K562 (cell line): Measurements from ENCODE around the gene NTPCR. TPM values are rescaled to one million over a fixed set of nuclear protein-coding genes. Genes with fewer than 3 reads are reported as not detected.

ENCODE experiments used
- ATAC-seq: fragments of 200-7000 bp; cut with Tn5 transposase; 3 replicates; pipeline ENCODE4 v1.9.1; 2020; ENCODE audit warnings: moderate library complexity
- BruUV-seq: library from RNA; stranded (reverse); fragments of 400-500 nt; replicated peaks from 2 replicates; lab custom pipeline; 2021; lab: Mats Ljungman, UMichigan
- CTCF ChIA-PET: fragments of 300-600 bp; formaldehyde crosslinking; extraction: SDS; loops from one replicate; lab custom pipeline; 2021; ENCODE audit warnings: low intra/inter-chr PET ratio; lab: Yijun Ruan, JAX
- POLR2A ChIA-PET: fragments of 300-600, 350-650 bp; sonication (Branson Sonifier 250); formaldehyde crosslinking; extraction: SDS; loops from one replicate; lab custom pipeline; 2021; ENCODE audit warnings: antibody characterized with exemption, inconsistent platforms; lab: Yijun Ruan, JAX
- DNase-seq, 4 experiments: peaks; one replicate each; pipeline versions ENCODE4 v3.0.0 to v3.0.0-alpha.2; 2011 to 2018; ENCODE audit warnings: low spot score in 3 of 4, mixed read lengths in 3 of 4; ENCODE audit errors: extremely low read depth in 1 of 4
- FAIRE-seq: peaks from 2 replicates; lab custom pipeline; 2011; peaks lifted over from hg19 to GRCh38; lab: Jason Lieb, UNC
- H2AFZ ChIP-seq: 2 replicates; pipeline ENCODE4 v1.6.0; 2011; ENCODE audit warnings: low read depth, low read length, control low read depth, inconsistent platforms
- H3K27ac ChIP-seq: fragments of 200-600 bp; 3 replicates; pipeline ENCODE4 v1.8.0; 2011; ENCODE audit warnings: low read depth, mild to moderate bottlenecking, control low read depth, inconsistent platforms, low read length, moderate library complexity, mixed read lengths; ENCODE audit errors: extremely low read depth
- H3K27me3 ChIP-seq, 2 experiments: fragments of 300-600 bp in 1 of 2; 2 replicates in 1 of 2; 3 replicates in 1 of 2; pipeline versions ENCODE4 v1.6.0 to v1.8.0; 2011; ENCODE audit warnings: inconsistent platforms in 2 of 2, low read length in 2 of 2, mild to moderate bottlenecking in 1 of 2, mixed read lengths in 1 of 2, moderate library complexity in 1 of 2; ENCODE audit not compliant: control insufficient read depth in 2 of 2, insufficient read depth in 2 of 2
- H3K36me3 ChIP-seq: fragments of 300-600 bp; 3 replicates; pipeline ENCODE4 v1.8.0; 2011; ENCODE audit warnings: mild to moderate bottlenecking, low read length, inconsistent platforms; ENCODE audit not compliant: control insufficient read depth, insufficient read depth
- H3K4me1 ChIP-seq, 2 experiments: fragments of 200-600 bp in 1 of 2; replicated peaks in 1 of 2; 2 replicates in 1 of 2; 3 replicates in 1 of 2; pipeline versions ENCODE4 v1.5.1 to v1.8.0; 2011; ENCODE audit warnings: inconsistent platforms in 2 of 2, low read length in 2 of 2, mild to moderate bottlenecking in 1 of 2, mixed read lengths in 1 of 2, moderate library complexity in 1 of 2; ENCODE audit not compliant: control insufficient read depth in 2 of 2, insufficient read depth in 2 of 2
- H3K4me2 ChIP-seq: 2 replicates; pipeline ENCODE4 v1.6.1; 2011; ENCODE audit warnings: low read length, control low read depth, inconsistent platforms, mixed read lengths; ENCODE audit not compliant: insufficient read depth
- H3K4me3 ChIP-seq: fragments of 200-600 bp; sonication (generic), shearing (Covaris generic); 2 replicates; pipeline ENCODE4 v1.5.1; 2016; ENCODE audit warnings: control low read depth, inconsistent platforms
- H3K79me2 ChIP-seq: fragments of 200-600 bp; 3 replicates; pipeline ENCODE4 v1.8.0; 2011; ENCODE audit warnings: low read length, inconsistent platforms; ENCODE audit not compliant: control insufficient read depth, insufficient read depth
- H3K9ac ChIP-seq, 2 experiments: 2 replicates each; pipeline versions ENCODE4 v1.6.0 to v1.6.1; 2011; ENCODE audit warnings: low read depth in 2 of 2, low read length in 2 of 2, control low read depth in 1 of 2, inconsistent platforms in 1 of 2, mild to moderate bottlenecking in 1 of 2, mixed read lengths in 1 of 2; ENCODE audit not compliant: insufficient read depth in 1 of 2
- H3K9me1 ChIP-seq: one replicate; pipeline ENCODE4 v1.6.0; 2011; ENCODE audit warnings: inconsistent platforms, mild to moderate bottlenecking, low read length, moderate library complexity; ENCODE audit not compliant: control insufficient read depth, insufficient read depth
- H3K9me3 ChIP-seq: replicated peaks from 2 replicates; pipeline ENCODE4 v1.5.1; 2011; ENCODE audit warnings: low read depth, low read length, inconsistent platforms; ENCODE audit not compliant: control insufficient read depth, insufficient read depth
- H4K20me1 ChIP-seq: replicated peaks from 2 replicates; pipeline ENCODE4 v1.6.1; 2011; ENCODE audit warnings: low read length, inconsistent platforms, mixed read lengths; ENCODE audit not compliant: control insufficient read depth, insufficient read depth
- HDAC8 ChIP-seq: fragments of 450-650 bp; IDR thresholded peaks from 2 replicates; pipeline ENCODE4 v1.6.1; 2016; ENCODE audit warnings: mild to moderate bottlenecking, missing genetic modification characterization, moderate library complexity, missing compliant biosample characterization
- HOXB6 ChIP-seq: fragments of 250-450 bp; sonication (Bioruptor Pico); IDR thresholded peaks from 2 replicates; pipeline ENCODE4 v1.5.1; 2022; ENCODE audit warnings: mild to moderate bottlenecking, borderline replicate concordance
- HSF4 ChIP-seq: fragments of 250-450 bp; sonication (Bioruptor Pico); IDR thresholded peaks from 2 replicates; pipeline ENCODE4 v2.1.2; 2022; ENCODE audit warnings: mild to moderate bottlenecking, moderate library complexity, borderline replicate concordance
- IRF2 ChIP-seq: sonication (generic); formaldehyde crosslinking; IDR thresholded peaks from 2 replicates; pipeline ENCODE4 v1.8.1; 2022; ENCODE audit warnings: mild to moderate bottlenecking, missing genetic modification reagents
- KDM2B ChIP-seq: fragments of 250-450 bp; sonication (Bioruptor Pico); IDR thresholded peaks from 2 replicates; pipeline ENCODE4 v1.8.0; 2021; ENCODE audit warnings: mild to moderate bottlenecking, moderate library complexity
- PRPF4 ChIP-seq: fragments of 200-400 bp; formaldehyde crosslinking; IDR thresholded peaks from one replicate; pipeline ENCODE4 v1.6.1; 2017; ENCODE audit warnings: low read length, low read depth, mild to moderate bottlenecking; ENCODE audit not compliant: insufficient read depth, poor library complexity, severe bottlenecking
- PTTG1 ChIP-seq: fragments of 450-650 bp; IDR thresholded peaks from 2 replicates; pipeline ENCODE4 v1.6.1; 2016; ENCODE audit warnings: low read depth, mild to moderate bottlenecking, missing genetic modification characterization, missing compliant biosample characterization
- RBM39 ChIP-seq: fragments of 200-400 bp; formaldehyde crosslinking; optimal IDR thresholded peaks from 2 replicates; pipeline ENCODE3; 2018; ENCODE audit warnings: low read depth, low read length
- TAF1 ChIP-seq: IDR thresholded peaks from 2 replicates; pipeline ENCODE4 v1.6.1; 2011; ENCODE audit warnings: mild to moderate bottlenecking, low read length, moderate library complexity; ENCODE audit not compliant: insufficient read depth, control insufficient read depth, severe bottlenecking; ENCODE audit errors: extremely low read depth
- ZC3H4 ChIP-seq: sonication (generic); formaldehyde crosslinking; IDR thresholded peaks from 2 replicates; pipeline ENCODE4 v1.9.0; 2021; ENCODE audit warnings: missing genetic modification reagents, borderline replicate concordance
- ZNF146 ChIP-seq: IDR thresholded peaks from one replicate; pipeline ENCODE4 v1.6.1; 2018; ENCODE audit warnings: missing compliant biosample characterization; ENCODE audit not compliant: unreplicated experiment
- ZNF224 ChIP-seq: sonication (generic); formaldehyde crosslinking; IDR thresholded peaks from 2 replicates; pipeline ENCODE4 v1.8.0; 2022; ENCODE audit warnings: mild to moderate bottlenecking, missing genetic modification reagents
- ZNF274 ChIP-seq: IDR thresholded peaks from 2 replicates; pipeline ENCODE4 v1.6.1; 2011; ENCODE audit warnings: low read depth, mild to moderate bottlenecking, low read length, moderate library complexity, borderline replicate concordance
- ZNF3 ChIP-seq: fragments of 250-450 bp; sonication (Bioruptor Pico); IDR thresholded peaks from 2 replicates; pipeline ENCODE4 v1.5.0; 2021; ENCODE audit warnings: mild to moderate bottlenecking, moderate library complexity
- ZNF384 ChIP-seq: IDR thresholded peaks from 2 replicates; pipeline ENCODE4 v1.6.1; 2012; ENCODE audit warnings: low read depth, low read length, improper control_type of control experiment
- ZNF780A ChIP-seq: fragments of 250-450 bp; sonication (Bioruptor Pico); IDR thresholded peaks from 2 replicates; pipeline ENCODE4 v1.5.0; 2021; ENCODE audit warnings: mild to moderate bottlenecking
- WGBS: fragments of 100-300 bp; shearing (Covaris generic); methylation state at CpG from one replicate; pipeline ENCODE4 v1.1.6; 2016; ENCODE audit warnings: low coverage, mixed read lengths; ENCODE audit not compliant: insufficient coverage; ENCODE audit errors: missing lambda C conversion rate; 5-methylcytosine and 5-hydroxymethylcytosine counted together
- in situ Hi-C: fragments of 300-500 bp; cut with MboI; formaldehyde crosslinking; loops from 4 replicates; pipeline ENCODE4 v1.15.0; 2018; ENCODE audit warnings: inconsistent platforms, mixed read lengths
- intact Hi-C: fragments of 100-400 bp; cut with micrococcal nuclease; formaldehyde crosslinking; loops from 2 replicates; pipeline ENCODE4 v1.14.2; 2022
- polyA plus RNA-seq, 8 experiments: library from polyadenylated mRNA; depleted of rRNA in 4 of 8; stranded (reverse) in 5 of 8; unstranded in 3 of 8; fragments of >200 nt; fragmentation: Nextera tagmentation in 2 of 8; fragmentation: Illumina TruSeq in 1 of 8; extraction: Ambion mirVana in 2 of 8; extraction: Trizol in 1 of 8; gene quantifications; 2 replicates each; pipeline versions ENCODE4 v1.2.1 to v1.2.3, GENCODE V29; 2011 to 2014; ENCODE audit warnings: inconsistent platforms in 1 of 8, missing spikeins in 1 of 8
- total RNA-seq, 7 experiments: library from RNA; depleted of rRNA in 6 of 7; stranded (reverse); fragments of >200 nt in 6 of 7; fragmentation: Illumina TruSeq in 2 of 7; extraction: Trizol in 2 of 7; gene quantifications; 2 replicates each; pipeline versions ENCODE4 v1.2.1 to v1.2.3, GENCODE V29; 2011 to 2021; ENCODE audit warnings: low replicate concordance in 1 of 7
- TF ChIP-seq, protein P1 (sequence below): sonication (generic); formaldehyde crosslinking; IDR thresholded peaks from 2 replicates; pipeline ENCODE4 v1.8.0; 2022; ENCODE audit warnings: missing genetic modification reagents, mild to moderate bottlenecking, moderate library complexity, borderline replicate concordance

NTPCR gene
- total and polyA plus RNA-seq, 9 of the 15 experiments (the other 6 are each of a cell fraction or from before 2014, with no cell fraction given), result 19.3 to 105 (median 48.8) TPM

DNA sequence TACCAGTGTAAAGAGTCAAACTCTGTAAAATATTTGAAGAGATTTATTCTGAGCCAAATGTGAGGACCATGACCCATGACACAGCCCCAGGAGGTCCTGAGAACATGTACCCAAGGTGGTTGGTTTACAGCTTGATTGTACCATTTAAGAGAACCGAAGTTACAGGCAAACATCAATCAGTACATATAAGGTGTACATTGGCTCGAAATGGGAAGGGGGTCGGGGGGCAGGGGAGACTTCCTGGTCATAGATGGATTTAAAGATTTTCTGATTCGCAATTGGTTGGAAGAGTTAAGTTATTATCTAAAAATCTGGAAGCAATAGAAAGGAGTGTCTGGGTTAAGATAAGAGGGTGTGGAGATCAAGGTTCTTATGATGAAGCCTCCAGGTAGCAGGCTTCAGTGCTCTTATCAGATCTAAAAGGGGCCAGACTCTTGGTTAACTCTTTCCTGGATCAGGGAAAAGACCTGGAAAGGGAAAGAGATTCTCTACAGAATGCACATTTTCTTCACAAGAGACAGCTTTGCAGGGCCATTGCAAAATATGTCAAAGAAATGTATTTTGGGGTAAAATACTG is 47.5 kb upstream of the NTPCR start:
- intact Hi-C loops, result no loop called here
- BruUV-seq, result no TSS peak
- TF ChIP-seq ZNF384, result no peak
- TF ChIP-seq ZNF274, result no peak
- no peak for TF ChIP-seq HOXB6 (CRISPR knock-in tag)
- TF ChIP-seq ZNF780A (CRISPR knock-in tag), result no peak
- no peak for TF ChIP-seq ZNF224 (CRISPR knock-in tag)
- no peak for TF ChIP-seq PRPF4
- no peak for TF ChIP-seq ZC3H4 (CRISPR knock-in tag)
- no peak for TF ChIP-seq RBM39
- no peak for TF ChIP-seq KDM2B
- TF ChIP-seq IRF2 (CRISPR knock-in tag), result no peak
- no peak for TF ChIP-seq HDAC8 (tag)
- TF ChIP-seq HSF4 (CRISPR knock-in tag), result no peak
- no peak for TF ChIP-seq ZNF3 (CRISPR knock-in tag)
- TF ChIP-seq, protein P1, sequence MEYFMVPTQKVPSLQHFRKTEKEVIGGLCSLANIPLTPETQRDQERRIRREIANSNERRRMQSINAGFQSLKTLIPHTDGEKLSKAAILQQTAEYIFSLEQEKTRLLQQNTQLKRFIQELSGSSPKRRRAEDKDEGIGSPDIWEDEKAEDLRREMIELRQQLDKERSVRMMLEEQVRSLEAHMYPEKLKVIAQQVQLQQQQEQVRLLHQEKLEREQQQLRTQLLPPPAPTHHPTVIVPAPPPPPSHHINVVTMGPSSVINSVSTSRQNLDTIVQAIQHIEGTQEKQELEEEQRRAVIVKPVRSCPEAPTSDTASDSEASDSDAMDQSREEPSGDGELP (CRISPR knock-in tag), result no peak
- no peak for TF ChIP-seq PTTG1 (tag)
- TF ChIP-seq TAF1, result no peak
- no peak for TF ChIP-seq ZNF146 (CRISPR knock-in tag)
- TF ChIP-seq, all 486 proteins: peak for 0
- no peak overlapping the region for H3K4me2 ChIP-seq
- H2AFZ ChIP-seq, result no peak overlapping the region
- ATAC-seq (no peak), DNase-seq (no peak), FAIRE-seq (no peak)
- H3K27ac ChIP-seq, result no peak overlapping the region
- WGBS, result 2% methylated on average over 4 of the region's 4 CpGs
- POLR2A ChIA-PET, result no interaction called here
- no peaks in the 10 kb centered on the region for H4K20me1 ChIP-seq
- no peaks in the 10 kb centered on the region for H3K4me1 ChIP-seq
- CTCF ChIA-PET, result no interaction called here
- no peaks in the 10 kb centered on the region for H3K9me1 ChIP-seq
- H3K9me3 ChIP-seq, result no peaks in the 10 kb centered on the region
- in situ Hi-C loops, result no loop called here
- no peak overlapping the region for H3K9ac ChIP-seq
- no peak overlapping the region for H3K4me3 ChIP-seq
- H3K27me3 ChIP-seq, result peaks cover 0 to 23% of the 10 kb centered on the region in 2 experiments; a peak in 3 of 5 replicates
- H3K79me2 ChIP-seq, result no peaks in the 10 kb centered on the region
- H3K36me3 ChIP-seq, result no peaks in the 10 kb centered on the region
